H1 (cell line): Measurements from ENCODE around the gene GEMIN7. TPM values are rescaled to one million over a fixed set of nuclear protein-coding genes. Genes with fewer than 3 reads are reported as not detected.

Source experiments
- POLR2A ChIP-seq, 2 experiments: IDR thresholded peaks; 1 replicate in 1 of 2; 2 replicates in 1 of 2; pipeline ENCODE4 v1.6.1; 2011; ENCODE audit warnings: low read depth in 2 of 2, low read length in 2 of 2, mild to moderate bottlenecking in 2 of 2; ENCODE audit errors: control extremely low read depth in 1 of 2
- POLR2AphosphoS5 ChIP-seq: IDR thresholded peaks from 2 replicates; pipeline ENCODE4 v1.6.1; 2011; ENCODE audit warnings: low read depth, low read length
- SIRT6 ChIP-seq: IDR thresholded peaks from one replicate; pipeline ENCODE4 v1.7.1; 2012; ENCODE audit warnings: low read length, inconsistent platforms
- polyA plus RNA-seq, 7 experiments: library from polyadenylated mRNA; depleted of rRNA in 3 of 7; stranded (reverse) in 5 of 7; unstranded in 2 of 7; fragments of >200 nt in 5 of 7; fragments of 200-250 nt in 2 of 7; gene quantifications; 1 replicate in 5 of 7; 2 replicates in 1 of 7; 4 replicates in 1 of 7; pipeline versions ENCODE4 v1.2.1 to v1.2.3, GENCODE V29; 2011 to 2013; ENCODE audit warnings: missing spikeins in 2 of 7, mixed read lengths in 2 of 7
- total RNA-seq: library from RNA; stranded (reverse); fragmentation: NEBNext Ultra II Directional; extraction: Animal tissue kit (Norgen Biotek cat#: 25700); gene quantifications from 2 replicates; pipeline ENCODE4 v1.2.1, GENCODE V29; 2021
- TF ChIP-seq, protein P1 (sequence below): fragments of 300-600 bp; sonication (generic); IDR thresholded peaks from 2 replicates; pipeline ENCODE4 v1.7.1; 2012; ENCODE audit warnings: low read length, moderate library complexity, mild to moderate bottlenecking, inconsistent platforms; ENCODE audit not compliant: insufficient replicate concordance

Gene GEMIN7
- total and polyA plus RNA-seq, 2 of the 8 experiments (the other 6 are each of a cell fraction or from before 2014, with no cell fraction given), result 48.0 to 91.6 TPM

DNA sequence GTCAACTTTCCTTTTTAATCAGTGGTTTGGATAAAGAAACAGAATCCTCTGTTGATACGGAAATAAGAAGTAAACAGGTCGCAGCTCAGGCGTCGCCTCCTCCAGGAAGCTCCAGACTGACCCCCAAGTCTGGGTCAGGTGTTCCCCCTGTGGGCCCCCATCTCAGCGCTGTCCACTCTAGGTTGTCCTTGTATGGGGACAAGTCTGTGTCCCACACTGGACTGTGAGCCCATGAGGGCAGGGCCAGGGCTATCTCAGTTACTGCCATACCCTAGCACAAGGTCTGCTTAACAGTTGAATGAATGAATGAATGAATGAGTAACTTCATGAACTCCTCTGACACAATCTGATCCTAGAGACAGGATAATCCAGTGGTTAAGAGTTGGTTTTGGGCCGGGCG, 32.7 kb upstream of the GEMIN7 start (continued):
- TF ChIP-seq, protein P1, sequence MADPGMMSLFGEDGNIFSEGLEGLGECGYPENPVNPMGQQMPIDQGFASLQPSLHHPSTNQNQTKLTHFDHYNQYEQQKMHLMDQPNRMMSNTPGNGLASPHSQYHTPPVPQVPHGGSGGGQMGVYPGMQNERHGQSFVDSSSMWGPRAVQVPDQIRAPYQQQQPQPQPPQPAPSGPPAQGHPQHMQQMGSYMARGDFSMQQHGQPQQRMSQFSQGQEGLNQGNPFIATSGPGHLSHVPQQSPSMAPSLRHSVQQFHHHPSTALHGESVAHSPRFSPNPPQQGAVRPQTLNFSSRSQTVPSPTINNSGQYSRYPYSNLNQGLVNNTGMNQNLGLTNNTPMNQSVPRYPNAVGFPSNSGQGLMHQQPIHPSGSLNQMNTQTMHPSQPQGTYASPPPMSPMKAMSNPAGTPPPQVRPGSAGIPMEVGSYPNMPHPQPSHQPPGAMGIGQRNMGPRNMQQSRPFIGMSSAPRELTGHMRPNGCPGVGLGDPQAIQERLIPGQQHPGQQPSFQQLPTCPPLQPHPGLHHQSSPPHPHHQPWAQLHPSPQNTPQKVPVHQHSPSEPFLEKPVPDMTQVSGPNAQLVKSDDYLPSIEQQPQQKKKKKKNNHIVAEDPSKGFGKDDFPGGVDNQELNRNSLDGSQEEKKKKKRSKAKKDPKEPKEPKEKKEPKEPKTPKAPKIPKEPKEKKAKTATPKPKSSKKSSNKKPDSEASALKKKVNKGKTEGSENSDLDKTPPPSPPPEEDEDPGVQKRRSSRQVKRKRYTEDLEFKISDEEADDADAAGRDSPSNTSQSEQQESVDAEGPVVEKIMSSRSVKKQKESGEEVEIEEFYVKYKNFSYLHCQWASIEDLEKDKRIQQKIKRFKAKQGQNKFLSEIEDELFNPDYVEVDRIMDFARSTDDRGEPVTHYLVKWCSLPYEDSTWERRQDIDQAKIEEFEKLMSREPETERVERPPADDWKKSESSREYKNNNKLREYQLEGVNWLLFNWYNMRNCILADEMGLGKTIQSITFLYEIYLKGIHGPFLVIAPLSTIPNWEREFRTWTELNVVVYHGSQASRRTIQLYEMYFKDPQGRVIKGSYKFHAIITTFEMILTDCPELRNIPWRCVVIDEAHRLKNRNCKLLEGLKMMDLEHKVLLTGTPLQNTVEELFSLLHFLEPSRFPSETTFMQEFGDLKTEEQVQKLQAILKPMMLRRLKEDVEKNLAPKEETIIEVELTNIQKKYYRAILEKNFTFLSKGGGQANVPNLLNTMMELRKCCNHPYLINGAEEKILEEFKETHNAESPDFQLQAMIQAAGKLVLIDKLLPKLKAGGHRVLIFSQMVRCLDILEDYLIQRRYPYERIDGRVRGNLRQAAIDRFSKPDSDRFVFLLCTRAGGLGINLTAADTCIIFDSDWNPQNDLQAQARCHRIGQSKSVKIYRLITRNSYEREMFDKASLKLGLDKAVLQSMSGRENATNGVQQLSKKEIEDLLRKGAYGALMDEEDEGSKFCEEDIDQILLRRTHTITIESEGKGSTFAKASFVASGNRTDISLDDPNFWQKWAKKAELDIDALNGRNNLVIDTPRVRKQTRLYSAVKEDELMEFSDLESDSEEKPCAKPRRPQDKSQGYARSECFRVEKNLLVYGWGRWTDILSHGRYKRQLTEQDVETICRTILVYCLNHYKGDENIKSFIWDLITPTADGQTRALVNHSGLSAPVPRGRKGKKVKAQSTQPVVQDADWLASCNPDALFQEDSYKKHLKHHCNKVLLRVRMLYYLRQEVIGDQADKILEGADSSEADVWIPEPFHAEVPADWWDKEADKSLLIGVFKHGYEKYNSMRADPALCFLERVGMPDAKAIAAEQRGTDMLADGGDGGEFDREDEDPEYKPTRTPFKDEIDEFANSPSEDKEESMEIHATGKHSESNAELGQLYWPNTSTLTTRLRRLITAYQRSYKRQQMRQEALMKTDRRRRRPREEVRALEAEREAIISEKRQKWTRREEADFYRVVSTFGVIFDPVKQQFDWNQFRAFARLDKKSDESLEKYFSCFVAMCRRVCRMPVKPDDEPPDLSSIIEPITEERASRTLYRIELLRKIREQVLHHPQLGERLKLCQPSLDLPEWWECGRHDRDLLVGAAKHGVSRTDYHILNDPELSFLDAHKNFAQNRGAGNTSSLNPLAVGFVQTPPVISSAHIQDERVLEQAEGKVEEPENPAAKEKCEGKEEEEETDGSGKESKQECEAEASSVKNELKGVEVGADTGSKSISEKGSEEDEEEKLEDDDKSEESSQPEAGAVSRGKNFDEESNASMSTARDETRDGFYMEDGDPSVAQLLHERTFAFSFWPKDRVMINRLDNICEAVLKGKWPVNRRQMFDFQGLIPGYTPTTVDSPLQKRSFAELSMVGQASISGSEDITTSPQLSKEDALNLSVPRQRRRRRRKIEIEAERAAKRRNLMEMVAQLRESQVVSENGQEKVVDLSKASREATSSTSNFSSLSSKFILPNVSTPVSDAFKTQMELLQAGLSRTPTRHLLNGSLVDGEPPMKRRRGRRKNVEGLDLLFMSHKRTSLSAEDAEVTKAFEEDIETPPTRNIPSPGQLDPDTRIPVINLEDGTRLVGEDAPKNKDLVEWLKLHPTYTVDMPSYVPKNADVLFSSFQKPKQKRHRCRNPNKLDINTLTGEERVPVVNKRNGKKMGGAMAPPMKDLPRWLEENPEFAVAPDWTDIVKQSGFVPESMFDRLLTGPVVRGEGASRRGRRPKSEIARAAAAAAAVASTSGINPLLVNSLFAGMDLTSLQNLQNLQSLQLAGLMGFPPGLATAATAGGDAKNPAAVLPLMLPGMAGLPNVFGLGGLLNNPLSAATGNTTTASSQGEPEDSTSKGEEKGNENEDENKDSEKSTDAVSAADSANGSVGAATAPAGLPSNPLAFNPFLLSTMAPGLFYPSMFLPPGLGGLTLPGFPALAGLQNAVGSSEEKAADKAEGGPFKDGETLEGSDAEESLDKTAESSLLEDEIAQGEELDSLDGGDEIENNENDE, result no peak
- TF ChIP-seq POLR2A (IDR thresholded peaks at IDR 0.05; ENCODE audit: control extremely low read depth in 1 of 2, low read depth in 2 of 2, low read length in 2 of 2) (no peak), POLR2AphosphoS5 (no peak), SIRT6 (no peak)
